NCI-H2227 (cell line): ENCODE results near the gene NFIB.

Experiments used
- DNase-seq: peaks from one replicate; lab custom pipeline; 2025; ENCODE audit not compliant: unreplicated experiment; lab: John Stamatoyannopoulos, UW

Gene NFIB

DNA sequence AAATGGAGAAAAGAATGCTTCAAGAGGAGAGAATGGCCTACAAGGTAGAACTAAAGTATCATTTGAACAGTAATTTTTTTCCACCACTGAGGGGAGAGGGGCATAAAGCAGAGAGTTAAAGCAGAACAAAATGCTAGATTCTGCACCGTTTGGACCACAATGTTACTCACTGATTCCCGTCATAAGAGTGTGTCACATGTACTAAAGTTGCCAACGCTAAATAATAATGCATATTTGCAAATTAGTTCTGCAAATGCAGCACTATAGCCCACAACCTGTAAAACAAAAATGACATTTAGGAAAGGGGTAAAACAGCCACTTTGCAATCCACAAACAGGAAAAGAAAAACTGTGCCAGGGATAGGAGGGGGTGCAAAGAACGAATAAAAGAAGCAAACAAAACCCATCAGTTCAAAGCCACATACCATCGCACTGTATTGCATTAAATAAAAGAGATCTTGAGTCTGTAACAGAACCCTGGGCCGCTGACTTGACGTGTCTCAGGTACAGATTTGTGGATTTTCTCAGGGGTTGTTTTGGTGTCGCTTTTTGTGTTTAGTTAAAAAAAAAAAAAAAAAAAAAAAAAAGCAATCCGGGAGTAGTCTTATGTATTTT, 7.7 kb upstream of the NFIB start:
- no peak for DNase-seq

DNA sequence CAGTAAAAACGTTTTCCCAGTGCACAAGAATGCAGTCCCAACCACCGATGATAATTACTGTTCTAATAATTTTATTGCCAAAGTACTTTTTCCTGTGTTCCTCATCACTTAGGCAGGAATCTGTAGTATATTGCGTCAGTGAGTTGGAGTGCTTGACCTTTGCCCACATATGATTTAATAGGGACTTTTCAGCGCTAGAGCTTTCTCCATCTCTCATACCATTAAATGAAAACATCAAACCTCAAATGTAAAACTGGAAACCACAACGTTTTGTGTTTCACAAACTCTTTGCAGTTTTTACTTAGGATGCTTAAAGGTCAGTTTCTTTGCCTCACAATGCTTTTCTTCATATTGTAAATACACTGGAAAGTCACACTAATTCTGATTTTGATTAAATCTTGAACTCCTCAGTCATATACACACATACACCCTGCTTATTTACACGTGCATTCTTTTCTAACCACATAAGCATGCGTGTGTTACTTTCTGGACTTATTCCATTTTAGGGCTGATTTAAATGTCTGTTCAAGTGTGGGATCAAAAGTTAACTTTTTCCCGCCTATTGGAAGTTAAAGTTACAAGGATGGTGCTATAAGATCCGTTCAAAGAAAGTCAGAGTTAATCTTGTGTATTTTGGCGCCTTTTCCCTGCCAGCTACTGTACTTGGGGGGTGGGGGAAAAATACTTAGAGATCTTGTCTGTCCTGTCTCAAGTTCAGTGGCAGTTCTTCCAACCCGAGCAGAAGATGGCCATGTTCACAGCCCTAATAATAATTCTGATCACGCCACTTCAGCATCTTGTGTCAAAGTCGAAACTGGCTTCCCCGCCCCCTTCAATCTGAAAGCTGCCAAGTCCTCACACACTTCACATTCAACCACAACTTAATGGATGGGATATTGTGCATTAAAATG, 6.6 kb upstream of the NFIB start:
- peak; percentile 22 for DNase-seq

DNA sequence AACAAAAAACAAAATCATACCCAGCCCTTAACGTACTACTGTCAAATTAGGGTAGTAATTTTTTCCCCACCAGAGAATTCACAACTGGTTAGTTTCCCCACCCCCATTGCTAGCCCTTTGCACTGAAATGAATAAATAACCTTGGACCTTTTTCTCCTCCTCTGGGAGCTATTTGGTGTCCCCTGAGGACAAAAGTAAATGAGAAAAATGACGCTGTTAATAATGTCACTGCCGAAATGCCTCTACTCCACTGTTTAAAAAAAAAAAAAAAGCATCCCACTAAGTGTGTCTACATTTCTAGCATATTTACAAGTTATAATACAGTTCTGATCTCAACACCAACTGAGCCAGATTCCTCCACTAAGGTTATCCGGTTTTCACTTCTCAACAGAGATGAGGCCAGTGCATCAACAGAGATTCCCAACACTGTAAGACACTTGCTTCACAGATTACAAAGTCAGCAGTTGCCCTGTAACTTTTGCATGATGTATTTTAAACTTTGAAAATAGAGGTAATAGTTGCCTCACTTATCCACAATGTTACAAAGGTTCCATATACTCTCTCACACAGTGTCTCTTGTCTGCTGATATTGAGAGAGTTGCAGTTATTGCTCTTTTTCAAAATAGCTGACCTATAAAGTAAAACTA, 5.1 kb upstream of the NFIB start:
- DNase-seq = no peak

DNA sequence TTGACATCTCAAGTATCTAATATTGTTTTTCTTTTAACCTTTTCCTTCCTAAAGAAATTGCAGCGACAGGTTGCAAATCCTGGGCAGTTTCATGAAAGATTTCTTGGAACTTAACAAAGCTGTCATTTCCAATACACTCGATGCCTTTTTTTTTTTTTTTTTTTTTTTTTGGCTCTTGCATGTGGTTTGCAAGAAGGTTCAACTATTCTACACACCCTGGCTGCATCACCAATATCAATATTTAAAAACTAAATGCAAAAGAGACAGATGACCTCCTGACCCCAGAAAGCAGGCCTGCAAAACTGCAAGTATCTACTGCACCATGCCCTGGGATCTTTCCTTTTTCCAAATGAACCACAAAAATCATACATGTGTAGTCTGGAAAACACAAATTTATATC, 4.4 kb upstream of the NFIB start:
- no peak for DNase-seq

DNA sequence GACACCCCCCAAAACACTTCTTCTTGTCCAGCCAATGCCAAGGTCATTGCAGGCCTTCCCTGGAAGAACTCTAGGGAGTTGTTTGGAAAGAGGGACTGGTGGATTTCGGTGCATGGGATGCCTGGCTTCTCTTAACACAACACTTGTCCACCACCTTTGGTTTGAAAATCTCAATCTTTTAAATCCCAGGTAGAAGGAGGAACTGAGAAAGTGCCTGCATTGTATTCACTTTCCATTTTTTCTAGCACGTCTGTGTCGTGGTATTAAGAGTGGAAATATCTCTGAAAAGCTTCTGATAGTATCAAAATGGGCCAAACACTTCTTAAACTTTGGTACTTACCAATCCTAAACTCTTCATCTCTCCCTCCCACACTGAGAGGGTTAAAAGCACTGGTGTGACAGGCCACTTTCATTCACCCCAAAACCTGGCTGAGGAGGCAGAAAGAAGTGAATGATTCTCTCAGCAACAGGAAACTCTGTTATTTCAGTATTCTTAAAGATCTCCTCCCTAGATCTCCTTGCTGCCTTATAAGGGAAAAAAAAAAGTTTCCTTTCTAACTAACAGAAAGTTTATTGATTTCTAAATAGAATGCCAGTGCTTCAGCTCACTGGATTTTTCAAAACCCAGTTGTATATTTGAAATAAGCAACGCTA, 3.9 kb upstream of the NFIB start:
- DNase-seq = no peak

DNA sequence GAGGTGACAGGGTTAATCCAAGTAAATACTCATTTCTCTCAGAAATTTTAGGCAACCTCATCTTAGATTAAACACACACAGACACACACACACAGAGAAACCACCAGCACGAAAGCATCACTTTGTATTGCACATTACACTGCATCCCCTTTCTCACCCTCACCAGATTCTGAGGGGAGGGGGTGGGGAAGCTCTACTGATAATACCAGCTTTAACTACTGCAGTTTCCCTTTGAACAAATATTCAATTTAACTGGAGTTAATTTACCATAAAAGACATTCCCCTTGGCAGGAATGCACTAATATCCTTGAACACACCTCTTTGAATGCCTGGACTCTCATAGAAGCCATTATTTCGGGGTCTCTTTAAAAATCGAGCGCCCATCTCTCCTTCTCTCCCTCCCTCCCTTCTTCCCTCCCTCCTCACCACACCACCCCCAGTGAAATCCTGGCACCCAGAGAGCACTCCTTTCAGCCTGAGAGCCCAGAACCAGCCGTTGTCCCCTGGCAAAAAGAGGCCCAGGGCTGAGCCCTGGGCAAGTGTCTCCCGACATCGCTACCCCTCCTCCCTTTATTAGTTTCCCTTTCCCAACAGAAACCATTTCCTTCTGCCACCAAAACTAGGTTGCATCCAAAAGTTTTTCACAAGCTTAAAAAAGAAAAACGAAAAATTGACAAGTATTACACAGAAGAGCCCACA, 2.8 kb upstream of the NFIB start:
- no peak for DNase-seq

DNA sequence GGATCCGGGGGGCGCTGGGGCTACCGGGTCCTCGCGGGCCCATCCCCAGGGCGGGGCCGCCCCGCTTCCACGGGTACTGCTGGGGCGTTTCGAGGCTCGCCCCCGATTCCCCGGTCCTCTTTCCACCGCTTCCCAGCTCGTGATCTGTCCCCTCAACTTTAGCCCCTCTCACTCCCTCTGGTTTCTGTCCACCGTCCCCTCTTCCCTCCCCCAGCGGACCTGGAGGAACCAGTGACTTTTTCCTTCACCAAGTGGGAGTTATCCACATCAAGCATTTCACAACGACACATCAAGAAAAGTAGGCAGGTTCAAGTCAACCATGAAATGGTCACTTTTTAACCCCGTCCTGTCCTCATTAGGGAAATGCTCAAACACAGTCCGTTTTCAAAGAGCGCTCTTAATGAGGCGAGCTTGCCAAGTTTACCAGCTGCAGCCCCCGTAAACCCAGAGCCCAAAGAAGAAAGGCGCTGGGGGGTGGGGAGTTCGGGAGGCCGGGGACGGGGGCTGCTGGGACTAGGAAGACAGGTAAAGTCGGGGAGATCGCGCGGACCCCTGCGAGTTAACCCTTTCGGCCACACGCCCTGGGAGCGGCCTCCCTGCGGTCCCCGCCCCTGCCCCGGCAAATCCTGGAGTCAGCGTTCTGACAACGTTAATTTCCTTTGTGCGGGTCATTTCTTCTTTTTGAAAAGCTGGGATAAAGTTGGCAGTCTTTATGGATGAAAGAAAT, 2.1 kb upstream of the NFIB start:
- DNase-seq = peak; percentile 50

DNA sequence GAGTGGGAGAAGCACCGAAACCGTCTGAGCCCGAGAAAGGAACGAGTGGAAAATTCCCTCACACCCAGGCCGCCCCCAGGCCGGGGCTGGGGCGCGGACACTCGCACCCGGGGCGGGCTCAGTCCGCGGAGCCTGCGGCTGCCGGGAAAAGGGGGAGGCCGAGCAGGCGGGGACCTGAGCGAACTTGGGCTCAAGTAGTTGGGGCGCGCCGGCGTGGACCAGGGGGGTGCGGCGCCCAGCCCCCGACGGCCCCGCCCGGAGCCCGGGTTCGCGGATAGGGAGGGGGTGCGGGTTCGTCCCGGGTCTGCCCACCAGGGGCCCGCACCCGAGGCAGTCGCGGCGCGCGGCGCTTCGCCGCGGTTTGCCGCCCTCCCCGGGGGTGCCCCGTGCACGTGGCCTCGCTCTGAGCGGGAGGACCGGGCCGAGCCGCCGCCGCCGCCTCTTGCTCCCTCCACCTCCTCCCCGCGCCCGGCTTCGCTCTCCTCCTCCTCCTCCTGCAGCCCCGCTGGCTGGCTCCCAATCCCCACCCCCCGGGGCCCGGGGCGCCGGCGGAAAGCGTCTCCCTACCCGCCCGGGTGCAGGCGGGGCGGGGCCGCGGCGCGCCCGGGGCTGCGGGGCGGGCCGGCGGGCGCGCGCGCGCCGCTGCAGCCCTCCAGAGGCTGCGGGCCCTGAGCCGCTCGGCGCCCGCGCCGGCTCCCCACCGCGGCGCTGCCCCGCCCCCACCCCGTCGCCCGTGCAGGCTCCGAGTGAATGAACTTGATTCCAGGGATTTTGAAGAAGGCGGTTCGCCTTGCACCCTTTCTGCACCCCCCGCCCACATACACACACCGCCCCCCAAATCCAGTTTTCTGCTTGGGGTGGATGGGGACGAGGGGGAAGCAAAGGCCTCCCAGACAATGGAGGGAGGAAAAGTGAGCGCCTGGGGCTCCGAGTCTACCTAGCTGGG, 1.3 kb upstream of the NFIB start:
- peak; percentile 86 for DNase-seq

DNA sequence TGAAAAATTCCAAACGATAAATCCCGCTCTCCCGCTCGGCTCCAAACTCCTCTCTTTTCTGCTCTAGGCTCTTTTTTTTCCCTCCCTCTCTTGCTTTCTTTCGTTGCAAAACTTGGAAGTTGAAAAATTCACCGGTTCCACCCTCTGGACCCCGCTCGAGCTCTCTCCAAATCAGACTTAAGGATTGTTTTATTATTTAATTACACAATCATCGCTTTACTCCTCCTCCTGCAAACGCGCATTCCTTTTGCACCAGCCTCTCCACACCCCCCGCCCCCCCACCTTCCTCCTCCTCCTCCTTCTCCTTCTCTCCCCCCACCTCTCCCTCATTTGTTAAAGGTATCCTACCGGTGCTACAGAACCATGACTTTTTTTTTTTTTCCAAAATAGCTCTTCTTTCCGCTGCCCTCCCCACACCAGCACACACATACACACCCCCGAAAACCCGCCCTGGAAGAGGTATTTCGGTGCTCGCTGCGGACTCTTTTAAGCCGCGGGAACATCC, 535 bp upstream of the NFIB start:
- DNase-seq = peak; percentile 86

DNA sequence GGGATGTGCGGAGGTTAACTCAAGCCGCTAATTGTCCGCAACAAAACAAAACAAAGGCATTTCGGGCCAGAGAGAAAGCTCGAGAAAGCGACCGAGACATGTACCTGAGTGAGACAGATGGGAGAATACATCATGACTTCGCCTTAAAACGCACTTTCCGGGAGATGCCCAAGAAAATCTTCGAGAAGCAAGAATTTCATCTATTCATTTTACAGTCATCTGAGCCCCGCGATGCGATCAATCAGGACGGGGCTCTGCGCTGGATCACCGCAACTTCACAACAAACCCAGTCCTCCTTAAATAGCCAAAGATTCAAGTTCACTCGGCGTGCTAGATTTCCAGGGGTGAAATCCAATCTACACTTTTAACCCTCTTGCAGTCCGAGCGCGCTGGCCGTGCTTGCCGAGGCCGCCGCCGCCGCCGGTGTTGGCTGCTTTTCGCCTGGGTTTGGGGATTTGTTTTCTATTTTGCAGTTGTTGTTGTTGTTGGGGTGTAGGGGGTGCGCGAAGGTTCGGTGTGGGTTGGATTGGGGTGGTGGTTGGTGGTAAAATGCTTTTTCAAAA, 482 bp downstream of the NFIB start:
- peak; percentile 69 for DNase-seq

DNA sequence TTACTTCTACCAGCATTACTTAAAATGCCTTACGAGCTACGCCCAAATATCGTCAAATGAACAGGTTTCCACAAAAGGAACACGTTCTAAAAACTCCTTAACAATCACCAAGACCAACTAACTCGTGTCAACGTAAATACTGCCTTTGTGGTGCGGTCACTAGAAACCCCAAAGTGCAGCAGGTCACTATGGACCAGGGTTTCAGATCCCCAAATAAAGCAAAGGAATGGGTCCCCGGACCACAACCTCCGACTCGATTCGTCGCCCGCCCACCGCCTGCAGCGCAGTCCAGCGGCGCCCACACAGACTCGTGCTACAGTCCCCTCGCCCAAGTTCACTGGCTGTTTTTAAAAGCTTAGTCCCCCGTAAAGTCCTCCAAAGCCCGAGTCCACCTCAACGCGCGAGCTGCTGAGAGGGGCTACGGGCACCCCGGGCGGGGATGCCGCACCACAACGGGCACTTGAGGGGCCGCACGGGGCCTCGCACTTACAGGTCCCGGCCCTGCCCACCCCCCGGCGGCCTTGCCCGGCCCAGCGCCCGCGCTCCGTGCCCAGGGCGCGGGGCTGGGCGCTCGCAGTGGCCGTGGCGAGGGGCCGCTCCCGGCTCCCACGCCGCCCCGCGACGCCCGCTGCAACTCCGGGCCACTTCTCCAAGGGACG, 1.1 kb downstream of the NFIB start:
- DNase-seq = peak; percentile 52

DNA sequence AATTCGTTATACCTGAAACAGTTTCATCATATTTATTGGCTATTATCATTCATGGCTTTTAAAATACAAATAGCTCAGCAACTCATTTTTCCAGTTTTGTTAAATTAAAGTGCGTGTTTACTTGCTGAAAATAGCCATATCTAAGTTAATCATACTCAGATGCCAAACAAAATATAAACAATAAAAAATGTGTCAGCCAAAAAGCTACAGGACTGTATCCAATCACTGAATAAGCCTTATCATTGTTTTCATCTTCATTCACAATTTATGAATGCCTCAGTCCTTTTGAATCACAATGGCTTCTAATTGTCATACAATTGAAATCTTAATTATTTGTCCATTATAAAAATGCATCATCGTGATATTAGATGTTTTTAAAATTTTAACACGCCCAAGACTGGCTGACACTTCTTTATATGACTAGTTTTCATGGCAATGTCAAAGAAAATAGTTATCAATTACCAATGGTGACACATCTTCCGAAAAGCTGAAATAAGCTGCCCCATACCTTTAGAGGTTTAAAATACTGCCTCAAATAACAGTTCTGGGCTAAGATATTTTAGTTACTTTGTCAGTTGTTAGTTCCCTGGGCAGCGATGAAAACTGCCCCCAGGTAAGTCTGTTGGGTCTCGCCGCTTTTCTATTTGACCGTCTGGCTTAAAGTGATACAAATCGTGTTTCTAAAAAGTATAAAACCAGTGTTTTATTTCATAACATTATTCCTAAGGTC, 1.8 kb downstream of the NFIB start:
- DNase-seq = no peak

DNA sequence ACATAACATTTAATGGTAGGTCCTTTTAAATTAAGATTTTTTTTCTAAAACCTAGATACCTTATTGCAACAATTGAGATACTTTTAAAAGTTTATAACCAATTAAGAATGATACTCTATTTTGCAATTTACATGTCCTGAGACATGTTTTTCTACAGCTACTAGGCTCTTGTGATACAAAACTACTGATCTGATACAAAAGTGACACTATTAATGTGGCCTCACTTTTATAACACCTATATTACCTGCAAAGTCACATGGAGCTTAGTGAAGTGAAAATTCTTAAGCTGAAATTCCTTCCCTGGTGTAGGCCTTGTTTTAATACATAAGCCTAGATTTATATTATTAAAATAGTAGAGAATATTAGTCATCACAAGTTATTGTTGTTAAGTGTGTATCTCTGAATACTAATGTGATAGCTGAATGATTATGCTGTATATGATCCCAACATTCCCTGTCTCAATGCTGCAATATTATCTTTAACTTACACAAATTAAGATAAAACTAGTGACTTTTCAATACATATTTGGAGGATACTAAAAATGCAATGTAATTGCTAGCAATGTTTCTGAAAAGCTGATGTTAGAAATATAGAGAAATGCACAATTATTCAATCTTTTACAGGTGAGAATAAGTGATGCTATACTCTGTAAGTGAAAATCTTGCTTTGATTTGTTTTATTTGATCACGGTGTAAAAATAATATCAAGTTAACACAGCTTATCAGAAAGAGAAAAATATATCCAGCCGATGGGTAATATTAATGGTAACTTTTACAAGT, 2.6 kb downstream of the NFIB start:
- DNase-seq = no peak

DNA sequence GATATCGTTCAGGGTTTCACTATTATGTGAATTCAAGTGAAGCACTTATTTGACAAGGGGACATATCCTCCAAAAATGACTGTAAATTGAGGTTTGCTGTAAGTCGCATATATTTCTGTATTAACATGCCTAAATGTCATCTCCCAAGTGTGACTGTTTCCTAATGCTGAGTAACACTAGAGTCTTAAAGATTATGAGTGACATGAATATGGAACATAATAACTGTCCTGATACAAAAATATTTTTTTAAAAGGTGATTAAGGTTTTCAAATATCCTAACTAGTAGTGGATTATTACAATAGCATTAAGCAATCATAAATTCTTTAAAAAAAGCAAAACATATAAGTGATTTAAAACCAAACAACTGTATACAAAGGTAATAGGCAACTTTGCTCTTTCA, 3.6 kb downstream of the NFIB start:
- no peak for DNase-seq

DNA sequence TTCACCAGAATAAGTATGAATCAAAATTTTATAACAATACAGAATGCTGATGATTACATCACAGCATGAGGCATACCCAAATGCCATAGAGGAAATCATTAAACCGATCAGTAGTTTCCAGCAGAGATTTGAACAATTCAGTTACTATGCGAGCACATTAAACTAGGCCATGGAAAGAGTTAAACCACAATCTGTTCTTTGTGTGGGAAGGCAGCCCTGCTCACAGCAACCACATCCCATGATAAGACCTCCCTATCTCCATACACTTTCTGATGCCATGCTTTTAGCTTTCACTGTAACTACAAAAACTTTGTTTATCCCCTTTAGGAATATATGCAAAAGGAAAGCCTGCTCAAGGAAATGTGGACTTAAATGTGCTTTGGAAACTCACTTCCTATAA, 4.5 kb downstream of the NFIB start:
- no peak for DNase-seq

DNA sequence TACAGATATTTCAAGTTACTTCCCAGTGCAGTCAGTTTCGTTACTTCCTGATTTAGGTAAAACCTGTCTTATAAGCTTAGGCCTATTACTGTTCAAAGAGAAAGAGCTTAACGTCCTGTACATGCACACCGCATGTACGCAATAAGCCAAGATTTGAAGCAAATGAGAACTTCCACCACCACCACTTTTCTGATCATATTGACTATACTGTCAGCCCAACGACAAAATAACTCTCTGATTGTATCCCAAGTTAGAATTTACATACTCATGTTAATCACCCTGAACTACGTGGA, 5.1 kb downstream of the NFIB start:
- no peak for DNase-seq
